H7 (cell line): ENCODE results near the gene C7orf25. TPM values are rescaled to one million over a fixed set of nuclear protein-coding genes. Genes with fewer than 3 reads are reported as not detected.
"Not testable (repeated sequence)": the region's sequence is repeated elsewhere in the genome, so short reads cannot be mapped to it uniquely, and the experiment has no call there.

Experiments used
- DNase-seq: peaks from one replicate; pipeline ENCODE4 v3.0.0; 2012
- H3K27me3 ChIP-seq: 2 replicates; pipeline ENCODE4 v1.6.0; 2011; ENCODE audit warnings: mild to moderate bottlenecking, low read length; ENCODE audit not compliant: control insufficient read depth, insufficient read depth
- H3K36me3 ChIP-seq: replicated peaks from 2 replicates; pipeline ENCODE4 v1.5.1; 2011; ENCODE audit warnings: low read length; ENCODE audit not compliant: control insufficient read depth, insufficient read depth
- H3K4me3 ChIP-seq: 2 replicates; pipeline ENCODE4 v1.5.1; 2011; ENCODE audit warnings: low read depth, mild to moderate bottlenecking, control low read depth, low read length, moderate library complexity; ENCODE audit not compliant: insufficient read depth
- total RNA-seq: library from RNA; depleted of rRNA; stranded (reverse); fragments of >200 nt; shearing (Covaris generic); gene quantifications from 2 replicates; pipeline ENCODE4 v1.2.3, GENCODE V29; 2014

Gene C7orf25
- total RNA-seq, 1 experiment from 2014 or later, result 5.4 TPM

- H3K36me3 ChIP-seq, result peaks cover 13% of the 10 kb centered on the region
- H3K27me3 ChIP-seq, result no peaks in the 10 kb centered on the region
- no peak overlapping the region for H3K4me3 ChIP-seq
- DNase-seq, result no peak
Measured at GRCh38 chr7:42914009-42914408, 2.1 kb upstream of the C7orf25 start.

GRCh38 chr7:42913591-42913990 lies 1.7 kb upstream of the C7orf25 start:
- H3K4me3 ChIP-seq, result no peak overlapping the region
- DNase-seq, result no peak
- peaks cover 12% of the 10 kb centered on the region for H3K36me3 ChIP-seq
- no peaks in the 10 kb centered on the region for H3K27me3 ChIP-seq

DNA sequence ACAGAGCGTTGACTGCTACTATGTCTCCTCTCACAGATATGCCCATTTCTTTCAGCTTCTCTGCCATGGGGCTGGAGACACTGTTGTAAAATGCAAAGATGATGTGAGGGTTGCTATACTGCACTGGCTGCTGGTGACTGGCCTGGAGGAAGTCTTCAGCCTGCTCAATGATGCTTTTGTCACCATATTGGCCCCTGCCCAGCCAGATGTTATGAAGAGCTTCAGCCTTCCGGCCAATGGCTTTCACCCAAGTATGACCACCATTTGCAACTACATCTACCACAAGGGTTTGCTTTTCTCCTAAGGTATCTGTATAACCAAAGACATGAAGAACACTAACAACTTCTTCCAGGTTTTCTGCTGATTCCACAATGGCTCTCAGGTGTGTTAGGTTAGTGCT lies 1.6 kb downstream of the C7orf25 start:
- no peak for DNase-seq
- no peak overlapping the region for H3K4me3 ChIP-seq
- H3K27me3 ChIP-seq, result no peaks in the 10 kb centered on the region
- no peaks in the 10 kb centered on the region; the same call in 1 of the 2 replicates for H3K36me3 ChIP-seq

DNA sequence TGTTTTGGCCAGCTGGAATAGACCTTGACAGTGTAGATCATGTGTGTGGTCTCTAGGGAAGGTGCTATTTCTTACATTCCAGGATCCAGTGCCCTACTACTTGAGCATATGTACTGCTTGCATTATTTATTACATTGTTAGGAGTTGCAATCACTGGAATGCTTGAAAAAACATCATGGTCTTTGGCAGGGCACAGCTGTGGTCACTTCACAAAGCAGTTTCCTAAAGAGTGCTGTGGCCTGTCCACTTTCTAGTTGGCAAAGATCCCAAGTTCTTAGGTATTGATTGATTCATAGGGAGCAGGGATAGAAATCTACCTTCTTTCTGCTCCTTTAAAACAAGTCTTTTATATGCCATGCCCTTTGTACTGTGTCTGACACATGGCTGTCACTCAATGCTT lies 4.6 kb downstream of the C7orf25 start:
- H3K4me3 ChIP-seq, result no peak overlapping the region
- H3K27me3 ChIP-seq, result no peaks in the 10 kb centered on the region
- no peak for DNase-seq
- H3K36me3 ChIP-seq, result no peaks in the 10 kb centered on the region; the same call in 1 of the 2 replicates

GRCh38 chr7:42906181-42906580 lies 5.7 kb downstream of the C7orf25 start:
- Histone ChIP-seq H3K36me3 (no peaks in the 10 kb centered on the region; the same call in 1 of the 2 replicates), H3K27me3 (no peaks in the 10 kb centered on the region), H3K4me3 (no peak overlapping the region)
- DNase-seq, result no peak

- DNase-seq, result no peak
- no peaks in the 10 kb centered on the region for H3K27me3 ChIP-seq
- no peaks in the 10 kb centered on the region for H3K36me3 ChIP-seq
- H3K4me3 ChIP-seq, result no peak overlapping the region
Measured at GRCh38 chr7:42902331-42902730, 9.5 kb downstream of the C7orf25 start.

DNA sequence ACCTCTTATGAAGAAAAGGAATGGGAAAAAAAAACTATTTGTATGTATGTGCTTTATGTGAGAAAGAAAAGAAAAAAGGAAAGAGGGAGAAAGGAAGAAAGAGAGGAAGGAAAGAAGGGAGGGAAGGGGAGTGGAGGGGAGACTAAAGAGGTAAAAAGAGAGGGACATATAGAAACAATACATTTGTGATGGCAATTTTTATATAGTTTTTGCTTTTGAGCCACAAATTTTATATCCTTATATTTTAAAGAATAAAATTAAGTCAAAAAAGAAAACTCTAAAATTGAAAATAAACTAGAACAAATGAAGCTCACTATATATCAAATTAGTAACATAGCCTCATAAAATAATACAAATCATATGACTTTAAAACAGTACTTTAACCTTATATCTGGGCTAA lies 11.0 kb downstream of the C7orf25 start:
- DNase-seq, result no peak
- no peaks in the 10 kb centered on the region for H3K27me3 ChIP-seq
- H3K4me3 ChIP-seq, result no peak overlapping the region
- no peaks in the 10 kb centered on the region for H3K36me3 ChIP-seq

DNA sequence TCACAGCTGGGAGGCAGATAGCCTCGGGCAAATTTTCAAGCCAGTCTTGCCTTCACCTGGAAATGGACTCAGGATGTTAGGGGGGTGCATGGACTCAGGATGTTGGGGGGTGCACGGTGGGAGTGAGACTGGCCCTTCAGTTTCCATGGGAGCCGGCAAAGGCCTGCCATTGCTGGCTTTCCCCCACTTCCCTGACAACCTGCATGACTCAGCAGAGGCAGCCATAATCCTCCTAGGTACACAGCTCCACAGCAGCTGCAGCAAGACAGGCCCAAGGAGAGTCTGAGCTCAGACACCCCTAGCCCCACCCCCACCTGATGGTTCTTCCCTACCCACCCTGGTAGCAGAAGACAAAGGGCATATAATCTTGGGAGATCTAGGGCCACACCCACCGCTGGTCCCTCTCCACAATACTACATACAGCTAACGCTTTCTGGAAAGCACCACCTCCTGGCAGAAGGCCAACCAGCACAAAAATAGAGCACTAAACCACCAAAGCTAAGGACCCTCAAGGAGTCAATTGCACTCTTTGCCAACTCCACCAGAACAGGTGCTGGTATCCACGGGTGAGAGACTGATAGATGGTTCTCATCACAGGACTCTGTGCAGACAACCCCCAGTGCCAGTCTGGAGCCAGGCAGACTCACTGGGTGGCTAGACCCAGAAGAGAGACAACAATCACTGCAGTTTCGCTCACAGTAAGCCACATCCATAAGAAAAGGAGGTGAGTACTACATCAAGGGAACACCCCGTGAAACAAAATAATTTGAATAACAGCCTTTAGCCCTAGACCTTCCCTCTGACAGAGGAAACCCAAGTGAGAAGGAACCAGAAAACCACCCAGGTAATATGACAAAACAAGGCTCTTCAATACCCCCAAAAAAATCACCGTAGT lies 18.3 kb downstream of the C7orf25 start:
- Histone ChIP-seq H3K36me3 (no peaks in the 10 kb centered on the region), H3K27me3 (no peaks in the 10 kb centered on the region), H3K4me3 (no peak overlapping the region)
- DNase-seq, result no peak

DNA sequence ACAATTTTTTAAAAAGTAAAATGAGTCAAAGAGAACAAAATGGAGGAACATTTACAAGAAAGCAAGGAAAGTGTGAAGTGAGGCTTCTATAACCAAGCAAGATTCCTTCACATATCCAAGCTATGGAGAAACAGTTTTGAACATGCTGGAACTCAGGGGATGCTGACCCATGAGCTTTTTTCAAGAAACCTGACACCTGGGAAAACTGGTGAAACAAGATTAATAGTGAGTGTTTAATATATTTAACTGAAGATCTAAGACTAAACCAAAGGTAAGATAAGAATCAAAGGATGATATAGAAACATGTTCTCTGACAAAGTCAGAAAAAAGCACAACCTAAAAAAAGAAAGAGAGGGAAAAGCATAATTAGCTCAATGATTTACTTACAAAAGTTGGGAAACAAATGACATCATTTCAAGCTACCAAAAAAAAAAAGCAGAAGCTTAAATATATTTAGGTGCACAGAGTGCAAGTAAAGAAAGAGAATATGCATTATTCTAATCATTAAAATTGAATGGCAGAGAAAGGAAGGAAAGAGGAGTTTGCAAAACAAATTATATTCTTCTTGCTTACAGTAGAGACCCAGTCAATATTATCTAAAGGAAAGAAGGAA lies 24.9 kb downstream of the C7orf25 start:
- no peaks in the 10 kb centered on the region for H3K27me3 ChIP-seq
- no peak overlapping the region for H3K4me3 ChIP-seq
- no peak for DNase-seq
- H3K36me3 ChIP-seq, result no peaks in the 10 kb centered on the region; the same call in none of the 2 replicates

DNA sequence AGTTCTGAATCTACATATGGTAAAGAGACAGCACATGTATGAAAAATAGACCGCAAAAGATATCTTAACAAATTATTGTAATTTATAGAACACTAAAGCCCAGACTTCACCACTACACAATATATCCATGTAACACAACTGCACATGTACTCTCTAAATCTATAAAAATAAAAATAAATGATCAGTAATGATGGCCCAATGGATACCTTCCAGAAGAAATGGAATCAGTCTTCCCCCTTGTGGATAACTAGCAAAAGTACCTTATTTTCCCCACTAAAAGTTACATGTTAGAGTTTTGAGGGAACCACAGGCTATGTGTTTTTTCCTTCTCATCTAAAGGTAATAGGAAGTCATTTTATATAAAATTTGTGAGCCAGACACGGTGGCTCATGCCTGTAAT lies 25.7 kb downstream of the C7orf25 start:
- H3K36me3 ChIP-seq, result no peaks in the 10 kb centered on the region; the same call in none of the 2 replicates
- DNase-seq, result peak; percentile 18
- no peaks in the 10 kb centered on the region for H3K27me3 ChIP-seq
- no peak overlapping the region for H3K4me3 ChIP-seq

DNA sequence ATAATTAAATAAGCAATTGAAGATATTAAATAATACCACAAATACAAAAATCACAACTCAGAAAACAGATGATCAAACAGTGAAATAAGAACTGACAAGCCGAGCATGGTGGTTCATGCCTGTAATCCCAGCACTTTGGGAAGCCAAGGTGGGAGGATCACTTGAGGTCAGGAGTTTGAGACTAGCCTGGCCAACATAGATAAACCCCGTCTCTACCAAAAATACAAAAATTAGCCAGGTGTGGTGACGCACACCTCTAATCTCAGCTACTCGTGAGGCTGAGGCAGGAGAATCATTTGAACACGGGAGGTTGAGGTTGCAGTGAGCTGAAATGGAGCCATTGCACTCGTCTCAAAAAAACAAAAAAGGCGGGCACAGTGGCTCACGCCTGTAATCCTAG lies 26.7 kb downstream of the C7orf25 start:
- not testable (repeated sequence) for DNase-seq, H3K4me3 ChIP-seq, H3K36me3 ChIP-seq, H3K27me3 ChIP-seq

- DNase-seq, result peak; percentile 45
- no peaks in the 10 kb centered on the region; the same call in none of the 2 replicates for H3K36me3 ChIP-seq
- no peaks in the 10 kb centered on the region for H3K27me3 ChIP-seq
- H3K4me3 ChIP-seq, result no peak overlapping the region
Measured at GRCh38 chr7:42883950-42884349, 27.9 kb downstream of the C7orf25 start.

DNA sequence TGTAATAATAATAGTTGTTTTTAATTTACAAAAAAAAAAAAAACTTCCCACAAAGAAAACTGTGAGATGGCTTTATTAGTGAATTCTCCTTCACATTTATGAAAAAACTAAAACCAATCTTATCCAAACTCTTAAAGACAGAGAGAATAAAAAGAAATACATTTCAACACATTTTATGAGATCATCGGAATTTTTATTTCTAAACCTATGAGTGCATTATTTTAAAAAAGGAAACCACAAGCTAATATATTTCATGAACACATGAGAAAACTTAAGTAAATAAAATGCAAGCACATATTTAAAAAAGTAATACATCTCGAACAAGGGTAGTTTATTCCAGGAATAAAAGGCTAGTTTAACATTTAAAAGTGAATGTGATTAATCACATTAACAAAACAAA lies 31.5 kb downstream of the C7orf25 start:
- no peaks in the 10 kb centered on the region for H3K27me3 ChIP-seq
- no peak overlapping the region for H3K4me3 ChIP-seq
- no peaks in the 10 kb centered on the region; the same call in none of the 2 replicates for H3K36me3 ChIP-seq
- DNase-seq, result no peak

DNA sequence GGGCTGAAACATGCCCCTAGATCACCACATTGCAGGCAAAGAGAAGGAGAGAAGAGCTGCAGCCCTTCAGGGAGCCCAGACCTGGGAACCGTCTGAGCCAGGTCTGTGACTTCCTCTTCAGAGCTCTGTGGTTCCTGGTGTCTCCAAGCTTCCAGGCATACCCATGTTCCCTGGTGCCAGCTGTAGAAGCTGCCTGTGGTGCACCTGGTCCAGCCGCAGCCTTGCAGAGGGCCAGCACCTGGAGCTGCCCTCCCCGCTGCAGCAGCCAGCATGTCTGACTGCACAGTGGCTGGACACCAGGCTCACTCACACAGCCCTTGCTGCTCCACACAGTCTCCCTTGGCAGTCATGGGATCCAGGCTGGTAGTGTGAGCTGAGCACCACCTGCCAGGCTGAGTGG lies 33.6 kb downstream of the C7orf25 start:
- H3K27me3 ChIP-seq, result no peaks in the 10 kb centered on the region
- no peak for DNase-seq

DNA sequence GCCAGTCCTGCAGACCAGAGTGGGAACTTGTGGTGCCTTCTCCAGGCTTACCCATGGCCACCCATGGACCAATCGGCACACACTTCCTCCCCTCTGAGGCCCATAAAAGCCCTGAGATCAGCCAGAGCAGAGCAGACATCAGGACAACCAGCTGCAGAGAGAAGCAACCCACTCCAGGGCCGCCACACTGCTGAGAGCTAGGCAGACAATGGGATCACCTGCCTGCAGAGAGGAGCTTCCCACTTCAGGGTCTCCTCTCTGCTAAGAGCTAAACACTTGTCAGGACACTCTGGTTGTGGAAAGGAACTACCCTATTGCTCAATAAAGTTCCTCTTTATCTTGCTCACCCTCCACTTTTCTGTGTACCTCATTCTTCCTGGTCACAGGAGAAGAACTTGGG lies 34.0 kb downstream of the C7orf25 start:
- Histone ChIP-seq H3K36me3 (no peaks in the 10 kb centered on the region), H3K27me3 (no peaks in the 10 kb centered on the region), H3K4me3 (no peak overlapping the region)
- DNase-seq, result no peak

More for the DNA sequence above, 33.6 kb downstream of the C7orf25 start:
- H3K36me3 ChIP-seq, result no peaks in the 10 kb centered on the region; the same call in none of the 2 replicates
- no peak overlapping the region for H3K4me3 ChIP-seq
